Progenitor cell of endocrine pancreas (in vitro differentiated cells): ENCODE results near the gene NLRC5. TPM values are rescaled to one million over a fixed set of nuclear protein-coding genes. Genes with fewer than 3 reads are reported as not detected.

Source experiments
- DNase-seq: peaks from one replicate; pipeline ENCODE4 v3.0.0; 2021; ENCODE audit warnings: low spot score; ENCODE audit not compliant: unreplicated experiment
- H3K27ac Mint-ChIP-seq: 2 replicates; pipeline ENCODE4 v1.8.0; 2021; ENCODE audit warnings: mild to moderate bottlenecking, moderate library complexity, mixed read lengths
- H3K27me3 Mint-ChIP-seq: 2 replicates; pipeline ENCODE4 v1.8.0; 2021; ENCODE audit warnings: mixed read lengths
- H3K36me3 Mint-ChIP-seq: 2 replicates; pipeline ENCODE4 v1.8.0; 2022; ENCODE audit warnings: mixed read lengths; ENCODE audit not compliant: insufficient read depth
- H3K4me1 Mint-ChIP-seq: 2 replicates; pipeline ENCODE4 v1.8.0; 2021; ENCODE audit warnings: low read depth, mixed read lengths
- H3K4me3 Mint-ChIP-seq: 2 replicates; pipeline ENCODE4 v1.8.0; 2021; ENCODE audit warnings: low read depth, mild to moderate bottlenecking, moderate library complexity, mixed read lengths
- H3K9me3 Mint-ChIP-seq: 2 replicates; pipeline ENCODE4 v1.8.0; 2021; ENCODE audit warnings: low read depth, mixed read lengths
- total RNA-seq: library from RNA; stranded (reverse); gene quantifications from 2 replicates; pipeline ENCODE4 v1.2.1, GENCODE V29; 2021
- TF ChIP-seq, protein P1 (sequence below): fragments of 200-600 bp; sonication (generic); IDR thresholded peaks from one replicate; pipeline ENCODE4 v1.5.0; 2021; ENCODE audit warnings: antibody characterized with exemption, mild to moderate bottlenecking; ENCODE audit not compliant: unreplicated experiment

The NLRC5 gene
- total RNA-seq, 1 donor from 2014 or later: not detected

DNA sequence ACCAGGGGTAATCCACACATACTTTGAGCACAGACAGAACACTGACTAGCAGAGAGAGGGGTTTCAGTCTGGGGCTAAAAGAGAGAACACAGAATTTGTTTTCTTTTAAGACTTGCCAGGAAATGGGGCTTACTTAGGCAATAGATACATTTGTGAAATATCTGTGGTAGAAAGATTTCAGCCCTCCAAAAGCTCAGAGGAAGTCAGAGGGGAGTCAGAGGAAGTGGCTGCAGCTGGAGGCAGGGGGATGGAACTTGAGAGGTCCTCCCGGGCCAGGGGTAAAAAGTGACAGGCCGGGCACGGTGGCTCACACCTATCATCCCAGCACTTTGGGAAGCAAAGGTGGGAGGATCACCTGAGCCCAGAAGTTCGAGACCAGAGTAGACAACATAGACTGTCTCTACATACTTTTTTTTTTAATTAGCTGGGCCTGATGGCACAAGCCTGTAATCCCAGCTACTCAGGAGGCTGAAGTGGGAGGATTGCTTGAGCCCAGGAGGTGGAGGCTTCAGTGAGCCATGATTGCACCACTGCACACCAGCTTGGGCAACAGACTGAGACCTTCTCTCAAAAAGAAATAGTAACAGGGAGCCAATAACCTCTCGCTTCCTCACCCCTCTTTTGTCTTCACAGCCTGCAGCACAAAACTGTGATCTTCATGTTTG is 49.9 kb downstream of the NLRC5 start:
- Mint-ChIP-seq H3K27me3 (peaks cover 17% of the 10 kb centered on the region), H3K9me3 (peaks cover 4% of the 10 kb centered on the region), H3K4me3 (no peak overlapping the region), H3K27ac (no peak overlapping the region), H3K36me3 (no peaks in the 10 kb centered on the region), H3K4me1 (no peaks in the 10 kb centered on the region)
- DNase-seq: no peak
- TF ChIP-seq, protein P1, sequence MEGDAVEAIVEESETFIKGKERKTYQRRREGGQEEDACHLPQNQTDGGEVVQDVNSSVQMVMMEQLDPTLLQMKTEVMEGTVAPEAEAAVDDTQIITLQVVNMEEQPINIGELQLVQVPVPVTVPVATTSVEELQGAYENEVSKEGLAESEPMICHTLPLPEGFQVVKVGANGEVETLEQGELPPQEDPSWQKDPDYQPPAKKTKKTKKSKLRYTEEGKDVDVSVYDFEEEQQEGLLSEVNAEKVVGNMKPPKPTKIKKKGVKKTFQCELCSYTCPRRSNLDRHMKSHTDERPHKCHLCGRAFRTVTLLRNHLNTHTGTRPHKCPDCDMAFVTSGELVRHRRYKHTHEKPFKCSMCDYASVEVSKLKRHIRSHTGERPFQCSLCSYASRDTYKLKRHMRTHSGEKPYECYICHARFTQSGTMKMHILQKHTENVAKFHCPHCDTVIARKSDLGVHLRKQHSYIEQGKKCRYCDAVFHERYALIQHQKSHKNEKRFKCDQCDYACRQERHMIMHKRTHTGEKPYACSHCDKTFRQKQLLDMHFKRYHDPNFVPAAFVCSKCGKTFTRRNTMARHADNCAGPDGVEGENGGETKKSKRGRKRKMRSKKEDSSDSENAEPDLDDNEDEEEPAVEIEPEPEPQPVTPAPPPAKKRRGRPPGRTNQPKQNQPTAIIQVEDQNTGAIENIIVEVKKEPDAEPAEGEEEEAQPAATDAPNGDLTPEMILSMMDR: no peak

DNA sequence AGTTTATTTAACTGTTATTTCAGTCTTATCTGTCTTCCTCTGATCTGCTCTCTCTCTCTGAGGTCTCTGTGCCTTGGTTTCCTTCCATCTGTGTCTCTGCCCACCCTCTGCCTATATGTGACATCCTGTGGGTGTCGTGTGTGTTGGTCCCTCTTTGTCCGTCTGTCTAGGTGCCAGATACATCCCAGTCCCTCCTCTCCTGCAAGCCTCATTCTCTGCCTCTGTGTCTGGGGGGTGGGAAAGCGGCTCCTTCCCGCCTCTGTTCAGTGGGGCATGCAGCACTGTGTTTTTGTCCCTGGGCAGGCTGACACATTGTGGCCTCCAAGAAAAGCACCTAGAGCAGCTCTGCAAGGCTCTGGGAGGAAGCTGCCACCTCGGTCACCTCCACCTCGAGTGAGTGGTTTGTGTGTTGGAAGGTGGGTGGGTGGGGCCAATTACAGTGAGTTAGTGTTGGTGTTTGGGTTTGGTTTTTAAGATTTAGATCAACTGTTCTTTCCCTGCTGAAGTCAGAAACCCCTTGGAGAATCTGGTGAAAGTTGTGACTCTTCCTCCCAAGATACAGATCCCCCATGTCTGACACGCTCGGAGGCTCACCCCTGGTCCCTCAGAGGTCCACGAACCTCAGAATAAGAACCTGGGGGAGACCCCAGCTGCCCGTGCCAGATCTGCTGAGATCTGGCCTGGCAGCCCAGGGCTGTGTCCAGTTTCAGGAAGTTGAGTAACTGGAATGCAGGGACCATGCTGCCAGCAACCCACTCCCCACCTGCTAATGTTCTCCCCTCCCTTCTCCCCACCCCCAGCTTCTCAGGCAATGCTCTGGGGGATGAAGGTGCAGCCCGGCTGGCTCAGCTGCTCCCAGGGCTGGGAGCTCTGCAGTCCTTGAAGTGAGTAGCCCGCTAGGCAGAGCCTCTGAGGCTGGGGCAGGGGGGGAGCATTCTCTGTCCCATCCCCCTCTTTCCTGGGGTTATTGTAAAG is 52.1 kb downstream of the NLRC5 start:
- Mint-ChIP-seq H3K27ac (no peak overlapping the region), H3K27me3 (peaks cover 11% of the 10 kb centered on the region), H3K4me1 (no peaks in the 10 kb centered on the region), H3K36me3 (no peaks in the 10 kb centered on the region), H3K4me3 (no peak overlapping the region), H3K9me3 (peaks cover 4% of the 10 kb centered on the region)
- DNase-seq: no peak
- TF ChIP-seq, protein P1: no peak

DNA sequence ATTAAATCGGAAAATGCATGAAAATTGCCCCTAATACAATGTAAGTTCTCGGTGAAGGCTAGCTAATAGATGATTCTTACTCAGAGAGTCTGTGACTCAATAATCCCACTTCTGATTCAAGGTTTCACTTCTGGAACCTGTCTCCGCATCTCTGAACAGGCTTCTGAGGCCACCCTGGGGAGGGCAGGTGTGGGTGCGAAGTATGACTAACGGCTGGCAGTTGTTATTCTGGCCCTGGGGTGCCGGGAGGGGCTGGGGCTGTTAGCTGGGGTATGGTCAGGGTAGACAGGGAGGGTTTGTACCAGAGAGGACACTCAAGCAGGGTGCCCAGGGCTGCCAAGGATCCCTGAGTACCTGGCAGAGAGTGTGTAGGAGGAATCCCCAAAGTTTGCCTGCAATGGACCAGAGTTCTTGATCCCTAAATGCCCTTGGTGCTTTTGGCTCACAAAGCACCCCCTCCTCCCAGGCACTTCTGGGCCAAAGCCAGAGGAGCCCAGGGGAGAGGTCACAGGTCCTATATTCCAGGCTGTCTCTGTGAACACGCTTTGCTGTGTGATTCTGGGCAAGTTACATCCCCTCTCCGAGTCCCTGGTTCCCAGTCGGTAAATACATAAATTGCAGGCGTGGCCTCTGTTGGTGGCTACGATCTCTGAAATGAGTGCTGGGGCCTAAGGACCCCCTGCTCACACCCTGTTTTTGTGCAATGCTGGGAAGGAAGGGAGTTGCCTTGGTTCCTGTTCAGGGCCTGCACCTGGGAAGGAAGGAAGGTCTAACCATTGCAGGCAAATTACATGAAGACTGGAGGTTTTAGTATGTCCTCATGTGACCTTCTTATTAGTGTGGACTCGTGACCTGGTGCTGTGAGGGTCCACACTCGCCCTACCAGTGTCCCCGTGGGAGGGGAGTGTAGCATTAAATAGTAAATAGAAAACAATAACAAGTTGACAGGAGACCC is 53.1 kb downstream of the NLRC5 start:
- Mint-ChIP-seq H3K9me3 (peaks cover 4% of the 10 kb centered on the region), H3K27ac (no peak overlapping the region), H3K27me3 (peaks cover 11% of the 10 kb centered on the region), H3K4me3 (no peak overlapping the region), H3K36me3 (no peaks in the 10 kb centered on the region), H3K4me1 (no peaks in the 10 kb centered on the region)
- DNase-seq: no peak
- TF ChIP-seq, protein P1: no peak

DNA sequence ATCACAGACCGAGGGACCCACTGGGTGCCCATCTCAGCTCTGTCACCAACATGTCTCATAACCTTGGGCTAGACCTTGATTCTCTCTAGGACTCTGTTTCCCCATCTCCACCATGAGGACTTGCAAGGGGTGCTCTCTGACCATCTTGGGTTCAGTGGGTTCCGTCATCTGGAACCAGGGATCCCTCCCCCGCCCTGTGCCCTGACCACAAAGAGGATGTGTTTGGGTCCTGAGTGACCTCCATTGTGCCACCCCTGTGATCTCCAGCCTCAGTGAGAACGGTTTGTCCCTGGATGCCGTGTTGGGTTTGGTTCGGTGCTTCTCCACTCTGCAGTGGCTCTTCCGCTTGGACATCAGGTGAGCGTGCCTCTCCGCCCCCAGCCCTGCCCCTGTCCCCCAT is 53.9 kb downstream of the NLRC5 start:
- no peak overlapping the region for H3K4me3 Mint-ChIP-seq
- H3K36me3 Mint-ChIP-seq: no peaks in the 10 kb centered on the region
- peaks cover 16% of the 10 kb centered on the region for H3K27me3 Mint-ChIP-seq
- H3K27ac Mint-ChIP-seq: no peak overlapping the region
- peaks cover 4% of the 10 kb centered on the region for H3K9me3 Mint-ChIP-seq
- no peak for DNase-seq
- TF ChIP-seq, protein P1: no peak
- no peaks in the 10 kb centered on the region for H3K4me1 Mint-ChIP-seq
